Measurements from ENCODE around the gene POLR1G. TPM values are rescaled to one million over a fixed set of nuclear protein-coding genes. Genes with fewer than 3 reads are reported as not detected.

The POLR1G gene
- total and polyA plus RNA-seq, 2 experiments from 2014 or later = 33.0 to 85.9 TPM

- no peak for TF ChIP-seq ETS1 (IDR thresholded peaks at IDR 0.05)
- TF ChIP-seq ZNF331 (CRISPR knock-in tag; IDR thresholded peaks at IDR 0.05; ENCODE audit: low read depth) = no peak
- TF ChIP-seq JUNB (IDR thresholded peaks at IDR 0.05; ENCODE audit: unreplicated experiment) = no peak
- no peak for TF ChIP-seq NANOG (IDR thresholded peaks at IDR 0.05; ENCODE audit: borderline replicate concordance)
- no peak for TF ChIP-seq POLR2AphosphoS5 (IDR thresholded peaks at IDR 0.05; ENCODE audit: low read depth)
- peaks cover 13% of the 10 kb centered on the region; the same call in 1 of the 2 replicates for H3K4me1 ChIP-seq (ENCODE audit: insufficient read depth)
- H3K27ac Mint-ChIP-seq = no peak overlapping the region
- no peak overlapping the region for H3K4me2 ChIP-seq
- H3K36me3 ChIP-seq (ENCODE audit: insufficient read depth) = no peaks in the 10 kb centered on the region; the same call in 1 of the 2 replicates
- H3K27ac ChIP-seq (ENCODE audit: low read depth) = no peak overlapping the region
- H3K4me1 Mint-ChIP-seq = peaks cover 19% of the 10 kb centered on the region
- H3K4me3 ChIP-seq = no peak overlapping the region
- peaks cover 33% of the 10 kb centered on the region for H3K36me3 Mint-ChIP-seq (ENCODE audit: low read depth)
- H3K79me2 ChIP-seq (replicated peaks; ENCODE audit: insufficient read depth) = peaks cover 5% of the 10 kb centered on the region; the same call in 1 of the 2 replicates
- peaks cover 13% of the 10 kb centered on the region for H3K27me3 Mint-ChIP-seq (ENCODE audit: insufficient read depth, low read depth, poor library complexity)
- H2AFZ ChIP-seq = no peak overlapping the region
- DNase-seq (ENCODE audit: low spot score) (no peak), ATAC-seq (no peak)
- no peaks in the 10 kb centered on the region; the same call in 2 of the 3 replicates for H3K9me3 Mint-ChIP-seq
- peaks cover 9% of the 10 kb centered on the region; the same call in 1 of the 2 replicates for H3F3A ChIP-seq (replicated peaks; ENCODE audit: low read depth)
- no peaks in the 10 kb centered on the region for H3K9me2 ChIP-seq (ENCODE audit: insufficient read depth)
- peaks cover 2% of the 10 kb centered on the region; the same call in 1 of the 2 replicates for H4K20me1 ChIP-seq (replicated peaks; ENCODE audit: insufficient read depth)
- H3K27me3 ChIP-seq (ENCODE audit: insufficient read depth) = no peaks in the 10 kb centered on the region
- H3K4me3 Mint-ChIP-seq = no peak overlapping the region
These were observed 13.9 kb downstream of the POLR1G start for GRCh38 chr19:45420356-45420755.

DNA sequence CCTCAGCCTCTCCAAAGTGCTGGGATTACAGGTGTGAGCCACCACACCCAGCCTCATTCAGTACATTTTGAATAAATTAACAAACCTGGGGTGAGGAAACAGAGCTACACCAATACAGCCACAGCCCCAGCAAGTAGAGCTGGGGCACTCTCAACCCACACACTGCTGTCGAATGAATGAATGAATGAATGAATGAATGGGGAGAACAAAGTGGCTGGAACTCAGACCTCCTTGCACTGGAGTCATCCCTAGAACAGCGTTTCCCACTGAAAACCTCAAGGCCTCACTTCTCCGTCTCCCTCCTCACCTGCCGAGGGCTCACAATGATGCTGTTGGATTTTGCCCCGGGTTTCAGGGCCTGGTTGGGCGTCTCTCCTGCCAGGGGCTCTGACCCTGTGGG, 14.4 kb downstream of the POLR1G start:
- Histone ChIP-seq H3K27ac (ENCODE audit: low read depth) (no peak overlapping the region), H3K4me1 (ENCODE audit: insufficient read depth) (peaks cover 14% of the 10 kb centered on the region; the same call in 1 of the 2 replicates), H3K4me3 (no peak overlapping the region), H3K36me3 (ENCODE audit: insufficient read depth) (no peaks in the 10 kb centered on the region; the same call in 1 of the 2 replicates), H3K27me3 (ENCODE audit: insufficient read depth) (no peaks in the 10 kb centered on the region), H3K79me2 (replicated peaks; ENCODE audit: insufficient read depth) (peaks cover 5% of the 10 kb centered on the region; the same call in 1 of the 2 replicates), H3K4me2 (no peak overlapping the region), H4K20me1 (replicated peaks; ENCODE audit: insufficient read depth) (peaks cover 2% of the 10 kb centered on the region; the same call in 1 of the 2 replicates), H3F3A (replicated peaks; ENCODE audit: low read depth) (peaks cover 12% of the 10 kb centered on the region; the same call in 1 of the 2 replicates), H2AFZ (no peak overlapping the region), H3K9me2 (ENCODE audit: insufficient read depth) (no peaks in the 10 kb centered on the region)
- DNase-seq (ENCODE audit: low spot score) = no peak
- H3K27me3 Mint-ChIP-seq (ENCODE audit: insufficient read depth, low read depth, poor library complexity) = peaks cover 13% of the 10 kb centered on the region
- ATAC-seq = no peak
- no peak overlapping the region for H3K27ac Mint-ChIP-seq
- H3K4me3 Mint-ChIP-seq = 0 out of 3 replicates have a peak overlapping the region, but pooled peaks have one; percentile 6
- peaks cover 23% of the 10 kb centered on the region for H3K4me1 Mint-ChIP-seq
- H3K9me3 Mint-ChIP-seq = no peaks in the 10 kb centered on the region; the same call in 2 of the 3 replicates
- H3K36me3 Mint-ChIP-seq (ENCODE audit: low read depth) = peaks cover 29% of the 10 kb centered on the region
- TF ChIP-seq ZNF462 (CRISPR knock-in tag; IDR thresholded peaks at IDR 0.05) (no peak), EZH2 (IDR thresholded peaks at IDR 0.05; ENCODE audit: low read depth, unreplicated experiment) (no peak), REST (IDR thresholded peaks at IDR 0.05; ENCODE audit: unreplicated experiment) (no peak), EZH2phosphoT487 (IDR thresholded peaks at IDR 0.05; ENCODE audit: unreplicated experiment) (no peak), STAT1 (IDR thresholded peaks at IDR 0.05; ENCODE audit: unreplicated experiment) (no peak), ETS1 (IDR thresholded peaks at IDR 0.05) (no peak)
